Fibroblast of pulmonary artery (primary cell): ENCODE data around the gene TBC1D8.

Experiments used
- DNase-seq: peaks from one replicate; pipeline ENCODE4 v3.0.0-alpha.2; 2010; ENCODE audit warnings: low read depth
- H3K4me3 ChIP-seq: replicated peaks from 2 replicates; pipeline ENCODE4 v1.5.1; 2011; ENCODE audit warnings: low read depth, mild to moderate bottlenecking, control low read depth, low read length, moderate library complexity
- CTCF ChIP-seq: IDR thresholded peaks from 2 replicates; pipeline ENCODE4 v1.5.1; 2011; ENCODE audit warnings: mild to moderate bottlenecking, control low read depth, low read length, inconsistent platforms; ENCODE audit errors: missing control alignments

The TBC1D8 gene

GRCh38 chr2:101047075-101047766 is 104.0 kb downstream of the TBC1D8 start:
- DNase-seq = peak; percentile 48
- no peak for TF ChIP-seq CTCF
- no peak overlapping the region for H3K4me3 ChIP-seq

- DNase-seq = no peak
- TF ChIP-seq CTCF = no peak
- no peak overlapping the region for H3K4me3 ChIP-seq
Observed at GRCh38 chr2:101045330-101045729, 105.9 kb downstream of the TBC1D8 start.

GRCh38 chr2:101041413-101041812 is 109.8 kb downstream of the TBC1D8 start:
- no peak for TF ChIP-seq CTCF
- DNase-seq = no peak
- no peak overlapping the region for H3K4me3 ChIP-seq

- DNase-seq = no peak
- no peak for TF ChIP-seq CTCF
- H3K4me3 ChIP-seq = no peak overlapping the region
Observed at GRCh38 chr2:101040761-101041160, 110.4 kb downstream of the TBC1D8 start.

GRCh38 chr2:101040072-101040471 is 111.1 kb downstream of the TBC1D8 start:
- no peak for TF ChIP-seq CTCF
- DNase-seq = no peak
- no peak overlapping the region for H3K4me3 ChIP-seq

GRCh38 chr2:101038455-101039255 is 112.5 kb downstream of the TBC1D8 start:
- no peak overlapping the region for H3K4me3 ChIP-seq
- peak; percentile 31 for DNase-seq
- TF ChIP-seq CTCF = peak; percentile 60
